ENCODE data around the gene NDUFA9.

DNA sequence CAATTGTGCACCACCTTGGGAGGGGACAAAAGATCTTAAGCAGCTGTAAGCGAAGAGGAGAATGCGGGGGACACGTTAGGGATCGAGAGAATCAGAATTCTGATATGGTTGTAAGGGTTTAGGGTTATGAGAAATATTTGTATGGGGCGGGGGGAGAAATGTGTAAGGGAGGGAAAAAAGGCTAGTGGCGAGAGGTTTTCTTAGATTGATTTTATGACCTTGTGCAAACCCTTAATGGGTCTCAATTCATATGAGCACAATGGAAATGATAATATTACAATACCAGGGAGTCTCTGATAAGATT lies 396 bp downstream of the NDUFA9 start:
- TF ChIP-seq, protein P1, sequence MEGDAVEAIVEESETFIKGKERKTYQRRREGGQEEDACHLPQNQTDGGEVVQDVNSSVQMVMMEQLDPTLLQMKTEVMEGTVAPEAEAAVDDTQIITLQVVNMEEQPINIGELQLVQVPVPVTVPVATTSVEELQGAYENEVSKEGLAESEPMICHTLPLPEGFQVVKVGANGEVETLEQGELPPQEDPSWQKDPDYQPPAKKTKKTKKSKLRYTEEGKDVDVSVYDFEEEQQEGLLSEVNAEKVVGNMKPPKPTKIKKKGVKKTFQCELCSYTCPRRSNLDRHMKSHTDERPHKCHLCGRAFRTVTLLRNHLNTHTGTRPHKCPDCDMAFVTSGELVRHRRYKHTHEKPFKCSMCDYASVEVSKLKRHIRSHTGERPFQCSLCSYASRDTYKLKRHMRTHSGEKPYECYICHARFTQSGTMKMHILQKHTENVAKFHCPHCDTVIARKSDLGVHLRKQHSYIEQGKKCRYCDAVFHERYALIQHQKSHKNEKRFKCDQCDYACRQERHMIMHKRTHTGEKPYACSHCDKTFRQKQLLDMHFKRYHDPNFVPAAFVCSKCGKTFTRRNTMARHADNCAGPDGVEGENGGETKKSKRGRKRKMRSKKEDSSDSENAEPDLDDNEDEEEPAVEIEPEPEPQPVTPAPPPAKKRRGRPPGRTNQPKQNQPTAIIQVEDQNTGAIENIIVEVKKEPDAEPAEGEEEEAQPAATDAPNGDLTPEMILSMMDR (IDR thresholded peaks at IDR 0.05) = no peak
- no peak for TF ChIP-seq POLR2A (IDR thresholded peaks at IDR 0.05)
